NCI-H2081 (cell line): ENCODE measurements around the gene ADAMTS17.

ENCODE experiments used
- DNase-seq, 2 experiments: peaks; one replicate each; lab custom pipeline; 2025; lab: John Stamatoyannopoulos, UW

ADAMTS17 gene

DNA sequence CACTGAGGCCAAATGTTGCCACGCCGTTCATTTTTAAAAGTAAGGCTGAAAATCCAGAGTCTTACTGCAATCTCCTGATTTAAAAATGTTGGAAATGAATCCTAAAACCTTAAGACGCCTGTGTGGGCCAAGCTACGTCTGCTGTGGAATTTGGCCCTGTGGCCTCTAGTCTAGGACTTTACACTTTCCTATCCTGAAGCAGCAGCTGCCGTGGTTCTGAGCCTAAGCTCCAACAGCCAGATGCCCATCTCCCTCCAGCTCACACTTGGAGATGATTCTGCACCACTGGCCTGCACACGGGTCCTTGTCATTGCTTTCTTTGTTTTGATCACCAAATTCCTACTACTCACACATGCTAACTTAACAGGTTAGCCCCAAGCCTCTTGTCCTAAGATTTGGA is 322.2 kb downstream of the ADAMTS17 start:
- no peak for DNase-seq

DNA sequence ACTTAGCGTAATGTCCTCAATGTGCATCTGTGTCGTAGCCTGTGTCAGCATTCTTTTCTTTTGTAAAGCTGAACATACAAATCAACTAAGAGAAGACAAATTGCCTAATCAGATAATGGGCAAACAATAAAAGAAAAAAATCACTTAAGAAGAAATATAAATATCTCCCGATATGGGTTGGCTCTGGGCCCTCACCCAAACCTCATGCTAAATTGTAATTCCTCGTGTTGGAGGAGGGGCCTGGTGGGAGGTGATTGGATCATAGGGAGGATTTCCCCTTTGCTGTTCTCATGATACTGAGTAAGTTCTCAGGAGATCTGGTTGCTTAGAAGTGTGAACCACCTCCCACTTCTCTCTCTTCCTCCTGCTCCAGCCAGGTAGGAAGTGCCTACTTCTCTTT is 323.6 kb downstream of the ADAMTS17 start:
- no peak for DNase-seq

DNA sequence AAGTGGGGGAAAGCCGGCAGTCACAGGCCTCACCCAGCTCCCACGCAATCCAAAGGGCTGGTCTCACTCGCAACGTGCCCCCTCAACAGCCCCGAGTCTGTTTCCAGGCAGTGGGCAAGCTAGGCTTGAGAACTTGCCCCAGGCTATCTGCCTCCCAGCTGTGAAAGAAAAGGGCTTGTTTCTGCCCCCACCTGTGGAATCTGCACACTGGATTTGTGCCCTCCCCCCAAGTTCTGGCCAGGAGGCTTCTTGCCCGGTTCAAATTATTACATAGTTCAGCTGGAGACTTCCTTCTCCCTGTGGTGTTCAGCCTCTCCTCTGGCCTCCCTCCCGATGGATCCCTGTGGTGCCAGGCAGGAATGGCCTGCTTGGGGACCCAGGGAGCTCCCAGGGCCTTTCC is 324.6 kb downstream of the ADAMTS17 start:
- DNase-seq: no peak

DNA sequence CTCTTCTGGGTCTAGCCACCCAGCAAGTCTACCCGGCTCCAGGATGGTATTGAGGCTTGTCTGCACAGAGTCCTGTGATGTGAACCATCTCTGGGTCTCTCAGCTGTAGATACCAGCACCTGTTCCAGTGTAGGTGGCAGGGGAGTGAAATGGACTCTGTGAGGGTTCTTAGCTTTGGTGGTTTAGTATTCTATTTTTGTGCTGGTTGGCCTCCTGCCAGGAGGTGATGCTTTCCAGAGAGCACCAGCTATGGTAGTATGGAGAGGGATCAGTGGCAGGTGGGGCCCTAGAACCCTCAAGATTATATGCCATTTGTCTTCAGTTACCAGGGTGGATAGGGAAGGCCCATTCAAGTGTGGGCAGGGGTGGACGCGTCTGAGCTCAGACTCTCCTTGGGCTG is 325.1 kb downstream of the ADAMTS17 start:
- no peak for DNase-seq

DNA sequence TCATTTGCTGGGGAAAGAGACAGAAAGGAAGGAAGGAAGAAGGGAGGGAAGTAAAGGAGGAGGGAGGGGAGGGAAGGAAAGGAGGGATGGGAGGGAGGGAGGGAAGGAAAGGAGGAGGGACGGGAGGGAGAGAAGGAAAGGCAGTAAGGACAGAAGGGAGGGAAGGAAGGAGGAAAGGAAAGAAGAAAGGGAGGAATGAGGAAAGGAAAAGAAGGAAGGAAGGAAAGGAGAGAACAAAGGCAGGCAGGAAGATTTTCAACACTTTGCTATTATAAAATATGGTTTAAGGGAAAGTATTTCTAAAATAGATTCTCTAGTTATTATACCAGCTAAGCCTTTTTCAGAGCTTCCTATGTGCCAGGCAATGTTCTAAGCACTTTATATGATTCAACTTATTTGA is 330.5 kb downstream of the ADAMTS17 start:
- DNase-seq: no peak

- DNase-seq: no peak
Observed at GRCh38 chr15:100009372-100009771, 332.4 kb downstream of the ADAMTS17 start.

GRCh38 chr15:100008258-100008657 is 333.5 kb downstream of the ADAMTS17 start:
- DNase-seq: no peak

DNA sequence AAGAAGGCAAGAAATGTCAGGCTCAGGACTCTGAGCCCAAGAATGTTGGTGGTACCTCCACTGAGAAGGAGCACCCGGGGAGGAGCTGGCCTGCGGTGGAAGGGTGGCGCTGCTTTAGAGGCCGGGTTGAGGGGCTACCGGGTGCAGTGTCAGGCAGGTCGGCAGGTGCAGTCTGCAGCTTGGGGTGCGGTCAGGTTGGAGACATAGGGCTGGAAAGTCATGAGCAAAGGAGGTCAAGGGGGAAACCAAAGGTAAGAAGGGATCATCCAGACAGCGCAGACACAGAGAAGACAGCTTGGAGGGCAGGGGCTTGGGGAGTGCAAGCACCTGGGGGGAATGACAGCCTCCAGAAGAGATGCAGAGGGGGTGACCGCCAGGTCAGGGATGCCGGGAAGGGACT is 334.2 kb downstream of the ADAMTS17 start:
- DNase-seq: no peak

- no peak for DNase-seq
Observed at GRCh38 chr15:100005715-100006114, 336.1 kb downstream of the ADAMTS17 start.

GRCh38 chr15:100005013-100005412 is 336.8 kb downstream of the ADAMTS17 start:
- no peak for DNase-seq

DNA sequence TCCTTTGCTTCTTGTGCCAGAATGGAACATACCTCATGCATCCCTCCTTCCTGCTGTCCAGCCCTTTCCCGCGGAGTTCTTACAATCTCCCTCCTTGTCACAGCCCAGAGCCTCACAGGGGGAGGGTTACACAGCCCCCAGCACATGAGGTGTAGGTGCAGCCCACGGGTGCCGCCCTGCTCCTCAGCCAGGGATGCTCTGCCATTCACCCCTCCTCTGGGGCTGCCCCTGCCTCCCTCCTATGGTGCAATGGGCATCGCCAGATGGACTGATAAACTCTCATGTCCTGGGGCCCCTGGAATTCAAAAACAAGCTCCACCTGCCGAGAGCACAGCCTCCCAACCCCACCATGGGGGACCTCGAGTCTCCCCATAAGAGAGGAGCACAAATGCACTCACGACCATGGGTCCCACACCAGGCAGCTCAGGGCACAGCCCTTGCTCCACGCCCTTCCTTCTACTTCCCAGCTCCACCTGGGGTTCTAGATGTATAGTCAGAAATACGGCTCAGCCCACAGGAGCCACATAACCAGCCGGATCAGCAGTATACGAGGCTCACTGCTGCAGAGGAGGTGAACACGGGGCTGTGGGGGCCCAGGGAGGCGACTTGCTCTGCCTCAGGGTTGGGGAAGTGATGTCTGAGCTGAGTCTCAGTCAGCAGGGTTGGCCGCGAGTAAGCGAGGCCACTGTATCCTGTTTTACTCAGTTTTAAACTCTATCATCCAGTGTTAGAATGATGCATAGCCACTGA is 338.8 kb downstream of the ADAMTS17 start:
- no peak for DNase-seq

DNA sequence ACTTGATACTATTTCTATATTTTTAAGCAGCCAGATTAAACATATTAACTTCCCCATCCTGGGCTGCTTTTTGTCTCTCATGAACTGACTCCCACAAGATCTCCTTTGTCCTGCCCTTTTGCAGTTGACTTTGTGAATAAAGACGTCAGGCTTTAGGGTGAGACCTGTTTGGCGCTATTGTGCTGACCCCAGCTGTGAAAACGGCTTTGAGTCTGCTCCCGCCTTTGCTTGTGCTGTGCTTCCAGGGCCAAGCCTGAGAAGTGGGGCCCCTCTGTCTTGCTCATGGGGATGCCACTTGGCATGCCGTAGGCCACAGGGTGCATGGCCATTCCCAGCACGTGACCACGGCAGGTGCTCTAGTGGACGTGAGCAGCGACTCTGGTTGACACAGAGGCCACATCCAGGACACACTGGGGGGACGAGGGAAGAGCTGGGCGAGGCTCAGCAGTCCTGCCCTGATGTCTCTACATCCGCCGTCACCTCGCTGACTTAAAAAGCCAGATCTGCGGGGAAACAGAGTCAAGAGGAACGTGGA is 339.6 kb downstream of the ADAMTS17 start:
- no peak for DNase-seq

DNA sequence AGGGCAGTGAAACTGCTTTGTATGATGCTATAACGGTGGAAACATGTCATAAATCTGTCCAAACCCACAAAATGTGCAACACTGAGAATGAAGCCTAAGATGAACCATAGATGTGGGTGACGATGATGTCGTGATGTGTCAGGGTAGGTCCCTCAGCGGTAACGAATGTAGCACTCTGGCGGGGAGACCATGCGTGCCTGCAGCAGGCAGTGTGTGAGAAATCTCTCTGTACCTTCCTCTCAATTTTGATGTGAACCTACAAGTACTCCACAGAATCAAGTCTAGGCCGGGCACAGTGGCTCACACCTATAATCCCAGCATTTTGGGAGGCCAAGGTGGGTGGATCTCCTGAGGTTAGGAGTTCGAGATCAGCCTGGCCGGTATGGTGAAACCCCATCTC is 340.4 kb downstream of the ADAMTS17 start:
- no peak for DNase-seq

- no peak for DNase-seq
Observed at GRCh38 chr15:99999282-100000070, 342.3 kb downstream of the ADAMTS17 start.

DNA sequence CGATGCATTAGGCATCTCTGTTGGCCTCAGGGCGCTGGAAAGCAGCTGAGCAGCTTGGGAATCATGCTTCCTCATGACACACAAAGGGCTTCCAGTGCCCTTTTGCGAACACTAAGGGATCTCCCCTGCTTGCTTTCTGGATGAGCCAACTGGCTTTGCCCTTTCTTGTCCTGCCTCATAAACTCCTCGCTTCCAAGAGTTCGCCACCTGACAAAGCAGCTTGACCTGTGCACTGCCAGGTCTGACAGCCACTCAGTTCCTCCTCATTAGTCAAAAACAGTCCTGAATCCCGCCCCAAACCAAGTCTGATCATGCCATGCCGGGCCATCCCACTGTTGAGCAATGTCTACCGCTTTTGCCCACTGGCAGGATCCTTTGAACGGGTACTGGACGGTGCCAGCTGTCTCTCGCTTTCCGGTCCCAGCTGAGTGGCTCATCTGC is 343.1 kb downstream of the ADAMTS17 start:
- DNase-seq: no peak

DNA sequence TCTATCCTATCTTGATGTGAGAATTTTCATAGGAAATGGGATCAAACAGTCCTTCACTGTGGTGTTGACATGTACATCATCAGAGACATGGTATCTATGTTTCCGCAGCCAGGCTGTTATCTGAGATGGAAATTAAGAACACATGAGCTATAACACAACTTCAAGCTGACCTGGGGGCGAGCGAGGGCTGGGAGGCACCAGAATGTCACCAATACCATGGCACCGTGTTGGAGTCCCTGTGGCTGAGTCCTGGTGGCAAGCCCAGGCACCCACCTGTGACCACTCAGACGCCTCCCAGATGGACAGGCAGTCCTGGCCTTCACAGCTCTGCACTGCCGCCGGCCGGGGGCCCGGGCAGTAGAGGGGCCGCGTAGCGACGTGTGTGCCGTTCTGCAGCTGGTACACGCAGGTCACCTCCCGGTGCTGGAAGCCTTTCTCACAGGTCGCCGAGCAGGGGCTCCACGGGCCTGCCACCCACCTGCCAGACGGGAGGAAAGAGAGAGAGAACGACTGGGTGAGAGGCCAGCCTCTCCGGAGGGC is 344.6 kb downstream of the ADAMTS17 start:
- DNase-seq: no peak

DNA sequence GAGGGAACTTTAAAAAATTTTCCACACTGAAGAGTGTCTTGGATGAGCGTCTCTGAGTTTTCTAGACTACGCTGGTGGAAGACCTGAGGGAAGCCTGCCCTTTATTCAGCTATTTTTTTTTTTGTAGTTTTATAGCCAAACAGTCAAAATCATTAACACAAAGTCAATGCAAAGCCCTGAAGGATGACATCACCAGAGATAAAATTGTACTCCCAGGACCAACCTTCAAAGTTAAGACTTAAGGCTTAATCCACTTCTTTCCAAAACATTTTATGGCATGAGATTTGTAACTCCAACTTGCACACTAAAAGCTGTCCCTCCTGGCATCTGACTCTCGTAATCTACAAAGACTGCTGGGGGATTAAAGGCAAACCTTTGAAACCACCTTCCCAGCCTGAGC is 345.1 kb downstream of the ADAMTS17 start:
- DNase-seq: no peak

DNA sequence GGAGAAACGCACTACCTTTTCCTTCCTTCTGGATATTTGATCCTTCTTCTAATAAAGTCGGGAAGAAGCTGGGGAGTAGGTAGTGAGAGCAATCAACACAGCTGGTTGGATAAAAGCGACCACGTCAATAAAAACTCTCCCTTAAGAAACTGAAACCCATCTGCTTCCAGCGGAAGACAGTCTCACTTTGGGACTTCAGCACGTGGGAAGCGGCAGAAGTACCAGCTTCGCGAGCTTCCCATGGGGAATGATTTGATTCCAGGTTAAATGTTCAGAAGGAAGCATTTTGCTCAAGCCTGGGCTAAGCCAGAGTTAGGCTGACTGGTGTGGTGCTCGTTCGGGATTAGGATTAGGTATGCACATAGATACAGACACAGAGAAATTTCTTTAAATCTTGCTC is 346.2 kb downstream of the ADAMTS17 start:
- DNase-seq: no peak

- no peak for DNase-seq
Observed at GRCh38 chr15:99994849-99995248, 346.9 kb downstream of the ADAMTS17 start.

GRCh38 chr15:99993681-99994131 is 348.1 kb downstream of the ADAMTS17 start:
- DNase-seq: no peak

- DNase-seq: no peak
Observed at GRCh38 chr15:99993262-99993661, 348.5 kb downstream of the ADAMTS17 start.

- no peak for DNase-seq
Observed at GRCh38 chr15:99992611-99993231, 349.1 kb downstream of the ADAMTS17 start.
